ENCODE data around the gene MCF2L2. TPM values are rescaled to one million over a fixed set of nuclear protein-coding genes. Genes with fewer than 3 reads are reported as not detected.

MCF2L2 gene
- total and polyA plus RNA-seq, 11 donors = 0.12 to 1.4 (median 0.23) TPM; not detected in 1

DNA sequence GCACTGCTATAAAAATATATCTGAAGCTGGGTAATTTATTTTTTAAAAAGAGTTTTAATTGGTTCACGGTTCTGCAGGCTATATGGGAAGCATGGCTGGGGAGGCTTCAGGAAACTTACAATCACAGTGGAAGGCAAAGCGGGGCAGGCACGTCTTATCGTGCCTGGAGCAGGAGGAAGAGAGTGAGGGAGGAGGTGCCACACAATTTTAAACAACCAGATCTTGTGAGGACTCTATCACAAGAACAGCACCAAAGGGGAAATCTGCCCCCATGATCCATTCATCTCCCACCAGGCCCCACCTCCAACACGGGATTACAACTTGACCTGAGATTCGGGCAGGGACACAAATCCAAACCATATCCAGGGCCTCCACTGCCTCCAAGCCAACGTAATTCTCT is 75.0 kb downstream of the MCF2L2 start:
- Histone ChIP-seq H3K27ac (no peak overlapping the region), H3K4me3 (no peak overlapping the region), H3K9me3 (peaks cover 0 to 11% (median 0%) of the 10 kb centered on the region in 12 donors), H3K4me1 (no peaks in the 10 kb centered on the region), H3K36me3 (no peaks in the 10 kb centered on the region), H3K27me3 (no peaks in the 10 kb centered on the region)
- 83 to 87% (median 84%) methylated on average over 7 of the region's 7 CpGs for WGBS, 4 donors
- DNase-seq (no peak), ATAC-seq (no peak)
- intact Hi-C loops (cut with DNase I) = no loop called here
- TF ChIP-seq POLR2A (IDR thresholded peaks at IDR 0.05) = no peak
- TF ChIP-seq, protein P1, sequence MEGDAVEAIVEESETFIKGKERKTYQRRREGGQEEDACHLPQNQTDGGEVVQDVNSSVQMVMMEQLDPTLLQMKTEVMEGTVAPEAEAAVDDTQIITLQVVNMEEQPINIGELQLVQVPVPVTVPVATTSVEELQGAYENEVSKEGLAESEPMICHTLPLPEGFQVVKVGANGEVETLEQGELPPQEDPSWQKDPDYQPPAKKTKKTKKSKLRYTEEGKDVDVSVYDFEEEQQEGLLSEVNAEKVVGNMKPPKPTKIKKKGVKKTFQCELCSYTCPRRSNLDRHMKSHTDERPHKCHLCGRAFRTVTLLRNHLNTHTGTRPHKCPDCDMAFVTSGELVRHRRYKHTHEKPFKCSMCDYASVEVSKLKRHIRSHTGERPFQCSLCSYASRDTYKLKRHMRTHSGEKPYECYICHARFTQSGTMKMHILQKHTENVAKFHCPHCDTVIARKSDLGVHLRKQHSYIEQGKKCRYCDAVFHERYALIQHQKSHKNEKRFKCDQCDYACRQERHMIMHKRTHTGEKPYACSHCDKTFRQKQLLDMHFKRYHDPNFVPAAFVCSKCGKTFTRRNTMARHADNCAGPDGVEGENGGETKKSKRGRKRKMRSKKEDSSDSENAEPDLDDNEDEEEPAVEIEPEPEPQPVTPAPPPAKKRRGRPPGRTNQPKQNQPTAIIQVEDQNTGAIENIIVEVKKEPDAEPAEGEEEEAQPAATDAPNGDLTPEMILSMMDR (IDR thresholded peaks at IDR 0.05) = no peak

DNA sequence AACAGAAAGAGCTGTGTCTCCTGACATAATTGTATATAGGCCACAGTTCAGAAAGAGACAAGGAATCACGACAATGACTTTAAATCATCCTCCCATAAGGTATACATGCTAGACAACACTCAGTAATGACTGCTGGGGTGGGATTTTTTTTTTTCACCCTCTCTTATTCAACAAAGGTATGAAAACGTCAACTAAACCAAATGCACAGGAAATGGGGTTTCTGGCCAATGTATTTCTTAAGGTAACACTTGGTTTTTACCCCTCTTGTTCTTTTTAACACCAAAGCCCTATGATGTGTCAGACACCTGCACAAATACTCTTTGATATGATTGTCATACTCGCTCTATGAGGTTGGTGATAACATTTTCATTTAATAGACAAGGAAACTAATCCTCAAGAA is 78.3 kb downstream of the MCF2L2 start:
- H3K27me3 ChIP-seq = no peaks in the 10 kb centered on the region
- TF ChIP-seq POLR2A (IDR thresholded peaks at IDR 0.05) = no peak
- TF ChIP-seq, protein P1 (IDR thresholded peaks at IDR 0.05) = no peak
- peaks cover 0 to 16% (median 3%) of the 10 kb centered on the region in 12 donors for H3K9me3 ChIP-seq
- ATAC-seq (no peak), DNase-seq (no peak)
- intact Hi-C loops (cut with DNase I) = no loop called here
- no peak overlapping the region for H3K27ac ChIP-seq
- no peaks in the 10 kb centered on the region for H3K4me1 ChIP-seq
- 72 to 75% (median 74%) methylated on average over 3 of the region's 3 CpGs for WGBS, 4 donors
- H3K4me3 ChIP-seq = no peak overlapping the region
- H3K36me3 ChIP-seq = no peaks in the 10 kb centered on the region

DNA sequence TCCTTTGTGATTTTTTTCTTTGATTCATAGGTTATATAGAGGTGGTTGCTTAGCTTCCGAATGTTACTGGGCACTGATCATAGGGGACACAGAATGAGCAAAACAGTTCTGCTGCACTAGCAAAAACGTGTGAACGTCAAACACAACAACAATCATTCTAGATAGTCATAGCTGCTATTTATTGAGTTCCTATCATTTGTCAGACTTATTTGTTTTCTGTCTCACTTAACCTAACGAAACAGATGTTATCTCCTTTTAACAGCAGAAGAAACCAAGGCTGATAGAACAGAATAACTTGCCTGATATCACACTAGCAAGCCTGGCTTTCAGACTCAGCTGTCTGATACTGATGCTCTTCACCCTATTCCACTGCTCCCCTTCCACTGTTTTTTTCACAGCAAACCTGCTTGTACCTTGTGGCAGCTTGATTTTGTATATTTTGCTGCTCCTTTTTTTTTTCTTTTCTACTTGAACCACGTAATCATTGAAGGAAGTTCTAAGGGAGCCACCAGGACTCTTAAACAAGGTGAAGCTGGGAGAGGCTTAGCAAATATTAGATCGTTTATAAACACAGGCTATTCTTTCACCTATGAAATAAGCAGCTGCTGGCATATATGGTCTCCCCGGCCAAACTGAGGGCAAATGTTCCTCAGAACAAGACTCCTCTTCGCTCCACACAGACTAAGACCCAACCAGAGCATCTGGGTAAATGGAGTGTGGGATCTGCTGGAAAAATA is 78.8 kb downstream of the MCF2L2 start:
- 66 to 76% (median 71%) methylated on average over 8 of the region's 8 CpGs for WGBS, 4 donors
- no peak for ATAC-seq

DNA sequence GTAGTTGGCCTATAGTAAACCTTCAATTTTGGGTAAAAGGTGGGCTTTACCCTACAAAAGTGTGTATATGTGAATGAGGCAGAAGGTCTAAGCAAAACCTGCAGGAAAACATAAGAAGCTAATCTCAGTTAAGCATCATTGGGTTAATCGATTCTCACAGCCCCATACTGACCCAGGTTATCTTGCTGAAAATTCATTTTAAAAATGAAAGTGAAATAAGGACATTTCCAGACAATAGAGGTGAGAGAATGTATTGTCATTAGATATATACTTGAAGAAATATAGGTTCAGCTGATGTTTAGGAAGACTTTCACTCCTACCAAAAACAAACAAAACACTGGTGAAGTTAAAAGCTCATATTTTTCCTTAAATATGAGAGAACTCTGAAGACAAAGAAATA is 85.6 kb downstream of the MCF2L2 start:
- no peak overlapping the region for H3K4me3 ChIP-seq
- H3K27ac ChIP-seq = no peak overlapping the region
- ATAC-seq (no peak), DNase-seq (no peak)
- H3K36me3 ChIP-seq = no peaks in the 10 kb centered on the region
- intact Hi-C loops (cut with DNase I) = no loop called here
- H3K4me1 ChIP-seq = no peaks in the 10 kb centered on the region
- no peaks in the 10 kb centered on the region for H3K27me3 ChIP-seq
- WGBS, 4 donors = 69 to 82% (median 79%) methylated on average over 1 of the region's 1 CpG
- peaks cover 0 to 18% (median 3%) of the 10 kb centered on the region in 12 donors for H3K9me3 ChIP-seq
- no peak for TF ChIP-seq POLR2A (IDR thresholded peaks at IDR 0.05)
- TF ChIP-seq, protein P1 (IDR thresholded peaks at IDR 0.05) = no peak

More for the DNA sequence above, 78.8 kb downstream of the MCF2L2 start:
- peaks cover 0 to 18% (median 3%) of the 10 kb centered on the region in 12 donors for H3K9me3 ChIP-seq
- DNase-seq = no peak
- no peaks in the 10 kb centered on the region for H3K4me1 ChIP-seq
- H3K27ac ChIP-seq = no peak overlapping the region
- intact Hi-C loops (cut with DNase I) = no loop called here
- H3K4me3 ChIP-seq = no peak overlapping the region
- TF ChIP-seq POLR2A (IDR thresholded peaks at IDR 0.05) = no peak
- TF ChIP-seq, protein P1 (IDR thresholded peaks at IDR 0.05) = no peak
- no peaks in the 10 kb centered on the region for H3K27me3 ChIP-seq
- no peaks in the 10 kb centered on the region for H3K36me3 ChIP-seq
